HG02678 (cell line): ENCODE measurements around the gene IL17REL.

Experiments used
- ATAC-seq: cut with Tn5 transposase; IDR thresholded peaks from one replicate; pipeline ENCODE4 v1.9.1; 2021; ENCODE audit warnings: mild to moderate bottlenecking, moderate library complexity; ENCODE audit not compliant: unreplicated experiment

IL17REL gene

GRCh38 chr22:49958931-49959781 is 53.4 kb downstream of the IL17REL start:
- ATAC-seq = no peak

- no peak for ATAC-seq
These were observed 54.1 kb downstream of the IL17REL start for GRCh38 chr22:49958366-49958921.

- ATAC-seq = no peak
These were observed 54.7 kb downstream of the IL17REL start for GRCh38 chr22:49957826-49958365.

- ATAC-seq = no peak
These were observed 55.4 kb downstream of the IL17REL start for GRCh38 chr22:49956914-49957825.

GRCh38 chr22:49956418-49956770 is 56.2 kb downstream of the IL17REL start:
- no peak for ATAC-seq

GRCh38 chr22:49955581-49956417 is 56.8 kb downstream of the IL17REL start:
- ATAC-seq = no peak

GRCh38 chr22:49954991-49955580 is 57.5 kb downstream of the IL17REL start:
- no peak for ATAC-seq

- ATAC-seq = no peak
These were observed 58.2 kb downstream of the IL17REL start for GRCh38 chr22:49954354-49954753.

- no peak for ATAC-seq
These were observed 58.8 kb downstream of the IL17REL start for GRCh38 chr22:49953680-49954344.

GRCh38 chr22:49953027-49953679 is 59.4 kb downstream of the IL17REL start:
- ATAC-seq = no peak

- ATAC-seq = no peak
These were observed 60.3 kb downstream of the IL17REL start for GRCh38 chr22:49951986-49952896.

GRCh38 chr22:49951678-49951985 is 60.9 kb downstream of the IL17REL start:
- no peak for ATAC-seq

- ATAC-seq = no peak
These were observed 61.4 kb downstream of the IL17REL start for GRCh38 chr22:49951000-49951677.

- ATAC-seq = no peak
These were observed 62.1 kb downstream of the IL17REL start for GRCh38 chr22:49950396-49950994.

GRCh38 chr22:49949914-49950292 is 62.7 kb downstream of the IL17REL start:
- no peak for ATAC-seq

GRCh38 chr22:49948958-49949913 is 63.3 kb downstream of the IL17REL start:
- no peak for ATAC-seq
